HG03342 (cell line): ENCODE measurements around the gene TSFM.
"Not testable (repeated sequence)": the region's sequence is repeated elsewhere in the genome, so short reads cannot be mapped to it uniquely, and the experiment has no call there.

Experiments
- ATAC-seq: cut with Tn5 transposase; IDR thresholded peaks from one replicate; pipeline ENCODE4 v1.9.1; 2021; ENCODE audit warnings: mild to moderate bottlenecking, moderate library complexity; ENCODE audit not compliant: unreplicated experiment

Gene TSFM

DNA sequence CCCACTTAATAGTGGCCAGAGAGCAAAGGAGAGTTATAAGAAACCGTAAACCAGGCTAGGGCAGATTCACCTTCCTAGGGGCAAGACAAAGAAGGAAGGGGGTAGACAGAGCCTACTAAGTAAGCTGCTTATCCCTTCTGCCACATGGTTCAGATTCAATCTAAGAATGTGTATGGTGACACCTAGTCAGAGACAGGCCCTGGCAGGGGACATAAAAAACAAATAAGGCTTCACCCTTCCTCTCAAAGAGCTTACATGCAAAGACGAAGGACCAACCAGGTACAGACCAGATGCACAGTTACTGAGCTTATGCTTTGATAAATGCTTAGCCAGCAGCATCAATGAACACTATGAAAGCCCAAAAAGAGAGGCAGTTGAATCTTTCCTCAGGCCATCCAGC, 20.1 kb upstream of the TSFM start:
- no peak for ATAC-seq

DNA sequence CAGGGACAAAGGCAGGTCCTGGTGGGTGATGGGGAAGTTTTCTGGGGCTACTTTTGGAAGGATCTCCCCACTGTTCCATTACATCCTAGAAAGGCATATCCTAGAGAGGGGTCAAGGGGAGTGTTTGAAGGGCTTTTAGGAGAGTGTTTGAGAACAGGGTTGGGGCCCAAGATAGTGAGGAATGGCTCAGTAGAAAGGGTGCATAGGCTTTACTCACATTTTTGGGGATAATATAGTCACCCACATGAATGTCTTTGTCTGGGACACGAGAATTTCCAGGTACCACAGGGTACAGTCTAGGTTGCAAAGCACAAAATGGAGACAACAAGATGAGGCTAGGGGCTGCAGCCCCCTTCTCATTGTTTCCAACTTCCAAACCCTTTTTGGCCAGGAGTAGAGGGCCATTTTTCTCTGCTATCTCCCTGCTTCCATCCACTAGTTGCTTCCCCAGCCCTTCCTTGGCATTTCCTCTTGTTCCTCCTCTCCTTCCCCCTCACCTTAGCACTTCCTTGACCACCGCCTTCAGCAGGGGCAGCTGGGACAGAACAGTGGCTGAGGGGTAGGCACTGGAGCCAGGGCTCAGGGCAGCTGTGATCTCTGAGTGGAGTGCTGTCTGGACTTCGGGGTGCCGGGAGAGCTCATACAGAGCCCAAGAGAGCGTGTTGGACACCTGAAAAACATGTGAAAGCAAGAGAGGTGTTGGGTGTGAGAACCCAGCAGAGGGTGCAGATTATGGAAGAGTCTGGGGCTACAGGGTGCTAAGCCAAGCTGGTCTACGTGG, 18.5 kb upstream of the TSFM start:
- ATAC-seq = no peak

DNA sequence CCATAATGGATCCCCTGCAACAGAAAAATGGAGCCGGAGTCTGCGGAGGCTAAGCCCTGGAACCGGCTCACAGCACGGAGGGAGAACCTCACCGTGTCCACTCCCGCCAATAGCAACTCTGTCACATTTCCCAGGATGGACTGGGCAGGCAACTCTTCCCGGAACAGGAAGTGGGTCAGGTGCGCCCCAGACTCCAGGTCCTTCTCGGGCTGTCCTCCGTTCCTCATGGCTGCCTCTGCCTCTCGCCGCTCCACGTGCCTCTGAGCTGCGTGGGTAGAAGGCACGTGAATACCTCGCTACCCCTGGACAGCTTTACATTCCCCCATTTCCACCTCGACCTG, 18.0 kb upstream of the TSFM start:
- peak; percentile 8 for ATAC-seq

DNA sequence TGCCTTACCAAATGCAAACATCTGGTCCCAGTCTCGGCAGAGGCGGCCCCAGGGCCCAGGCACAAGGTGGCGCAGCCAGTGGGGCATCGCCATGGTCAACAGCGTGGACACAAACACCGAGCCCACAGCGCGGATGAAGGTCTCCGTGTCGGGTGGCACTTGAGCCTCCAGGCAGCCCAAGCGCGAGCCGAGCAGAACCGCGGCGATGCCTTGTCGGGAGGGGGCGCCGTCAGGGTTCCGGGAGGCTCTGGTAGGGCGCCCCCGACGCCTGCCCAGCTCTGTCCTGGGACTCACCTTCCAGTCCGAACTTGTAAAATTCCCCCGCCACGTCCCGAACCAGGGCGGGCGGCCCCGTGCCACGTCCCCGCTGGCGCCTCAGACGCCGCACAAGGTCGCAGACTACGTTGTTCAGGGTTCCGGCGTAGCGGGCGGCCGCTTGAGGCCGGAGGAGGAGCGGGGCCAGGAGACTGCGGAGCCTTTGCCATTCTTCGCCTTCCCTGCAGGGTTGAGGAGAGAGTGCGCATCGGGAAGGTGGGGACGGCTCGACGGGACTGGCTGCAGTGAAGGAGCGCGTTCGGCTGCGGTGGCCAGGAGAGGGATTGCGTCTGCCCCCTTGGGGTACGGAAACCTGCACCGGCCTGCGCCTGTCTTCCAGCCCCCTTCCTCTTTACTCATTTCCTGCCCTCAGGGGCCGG, 17.4 kb upstream of the TSFM start:
- ATAC-seq = peak; percentile 53

DNA sequence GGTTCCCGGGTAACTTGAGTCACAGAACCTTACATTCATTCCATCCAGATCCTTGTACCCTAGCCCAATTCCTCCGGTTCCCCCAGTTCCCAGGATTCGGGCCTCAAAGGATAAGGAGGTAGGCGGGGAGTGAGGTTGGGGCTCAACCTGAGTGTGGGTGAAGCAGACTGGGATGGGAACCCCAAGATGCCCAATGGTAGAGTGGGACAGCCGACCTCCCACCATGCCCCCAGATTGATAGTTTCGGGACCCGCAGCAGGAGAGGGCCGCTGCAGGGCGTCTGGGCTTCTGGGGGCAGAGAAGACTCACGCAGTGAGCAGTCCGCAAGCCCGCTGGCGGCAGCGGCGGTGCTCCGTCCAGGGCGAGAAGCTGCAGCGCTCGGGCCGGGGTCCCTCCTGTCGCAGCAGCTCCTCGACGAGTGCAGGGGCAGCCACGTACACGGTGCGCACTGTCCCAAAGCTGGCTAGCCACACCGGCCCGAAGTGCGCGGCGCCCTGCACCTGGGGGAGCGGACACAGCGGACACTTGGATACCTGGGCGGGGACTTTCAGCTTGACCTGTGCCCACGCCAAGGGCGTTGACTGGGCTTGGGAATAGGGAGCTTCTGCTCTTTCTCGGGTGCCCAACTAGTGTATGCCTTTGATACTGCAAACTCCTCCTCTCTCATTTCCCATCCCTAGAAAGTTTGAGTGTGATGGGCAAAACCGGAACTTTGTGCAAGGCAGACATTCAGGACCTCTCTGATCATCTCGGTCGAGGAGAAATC, 16.7 kb upstream of the TSFM start:
- ATAC-seq = peak; percentile 4

DNA sequence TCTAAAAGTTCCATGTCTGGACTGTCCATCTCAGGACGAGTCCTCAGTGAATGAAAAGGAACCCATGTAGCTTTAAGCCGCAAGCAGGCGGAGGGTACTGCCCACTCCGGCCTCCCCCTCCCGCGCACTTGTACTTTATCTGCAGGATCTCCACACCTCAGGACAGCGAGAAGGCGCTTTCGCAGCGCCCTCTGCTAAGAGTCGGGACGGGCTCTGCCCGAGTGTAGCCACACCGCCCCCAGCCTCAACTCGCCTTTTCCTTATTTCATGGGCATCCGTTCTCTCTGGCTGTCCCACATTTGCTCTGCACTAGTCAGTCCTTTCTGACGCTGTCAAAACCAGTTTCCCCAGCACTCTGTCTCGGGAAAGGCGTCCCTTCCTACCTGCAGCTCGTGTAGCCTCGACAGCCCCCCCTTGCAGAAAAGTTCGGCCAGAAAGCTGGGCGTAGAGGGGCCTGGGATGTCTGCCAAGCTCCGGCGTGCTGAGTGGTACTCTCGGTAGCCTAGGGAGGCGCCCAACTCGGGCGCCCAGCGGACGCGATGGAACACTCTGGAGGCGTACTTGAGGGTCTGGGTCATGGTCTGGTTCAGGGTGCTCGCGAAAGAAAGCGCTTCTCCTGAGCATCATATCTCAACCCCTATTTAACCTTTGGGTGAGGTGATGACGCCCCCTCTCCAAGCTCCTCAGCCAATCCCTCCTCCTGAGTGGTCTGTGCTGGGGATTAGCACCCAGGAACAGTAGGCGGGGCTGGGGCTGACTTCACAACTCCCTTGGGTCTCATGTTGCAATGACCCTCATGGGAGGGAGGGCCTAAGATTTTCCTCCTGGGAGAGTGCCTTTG, 15.9 kb upstream of the TSFM start, which contains the start of gene CYP27B1:
Gene CYP27B1, minus strand, starts transcription at position 615 of the 841 bp plus-strand sequence. Its CDS starts 37 bp downstream, at position 578.
- ATAC-seq = no peak

DNA sequence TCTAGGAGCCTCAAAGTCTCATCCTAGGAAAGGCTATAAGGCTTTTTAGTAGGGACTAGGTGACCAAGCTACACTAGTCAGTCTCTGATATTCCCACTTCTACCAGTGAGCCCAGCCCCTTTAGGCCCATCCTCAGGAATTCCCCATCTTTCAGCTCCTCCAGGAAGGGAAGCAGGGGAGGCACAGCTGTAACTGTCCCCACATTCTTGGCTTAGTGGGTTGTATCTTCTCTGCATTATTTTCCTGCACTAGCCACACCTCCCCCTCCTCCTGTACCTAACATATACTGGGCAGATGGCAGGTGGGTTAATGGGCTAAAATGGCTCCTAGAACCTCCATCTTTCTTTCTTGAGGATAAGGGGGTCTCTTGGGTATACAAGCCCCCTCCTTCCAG, 15.3 kb upstream of the TSFM start:
- ATAC-seq = no peak

DNA sequence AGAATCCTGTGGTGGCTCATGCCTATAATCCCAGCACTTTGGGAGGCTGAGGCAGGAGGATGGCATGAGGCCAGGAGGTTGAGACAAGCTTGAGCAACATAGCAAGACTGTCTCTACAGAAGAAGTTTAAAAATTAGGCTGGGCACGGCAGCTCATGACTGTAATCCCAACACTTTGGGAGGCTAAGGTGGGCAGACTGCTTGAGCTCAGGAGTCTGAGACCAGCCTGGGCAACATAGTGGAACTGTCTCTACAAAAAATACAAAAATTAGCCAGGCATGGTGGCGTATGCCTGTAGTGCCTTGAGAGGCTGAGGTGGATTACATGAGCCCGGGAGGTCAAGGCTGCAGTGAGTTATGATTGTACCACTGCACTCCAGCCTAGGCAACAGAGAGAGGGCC, 14.7 kb upstream of the TSFM start:
- ATAC-seq = no peak

DNA sequence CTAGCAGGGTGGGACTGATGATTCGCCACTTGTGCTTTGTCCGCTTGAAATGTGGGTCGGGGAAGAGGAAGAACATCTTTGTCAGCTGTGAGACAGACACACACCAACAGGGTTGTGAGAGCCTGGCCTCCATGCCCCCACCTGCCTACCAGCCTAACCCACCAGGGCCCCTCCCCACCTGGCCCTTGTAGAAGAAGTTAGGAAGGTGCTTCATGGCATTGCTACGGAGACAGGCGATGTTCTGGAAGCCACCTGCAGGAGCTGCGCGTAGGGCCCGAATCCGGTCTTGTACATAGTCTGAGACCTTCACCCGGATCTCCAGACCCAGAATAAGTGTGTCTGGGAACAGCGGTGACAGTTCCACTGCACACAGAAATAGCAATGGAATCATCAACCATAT, 13.0 kb upstream of the TSFM start:
- ATAC-seq = no peak

DNA sequence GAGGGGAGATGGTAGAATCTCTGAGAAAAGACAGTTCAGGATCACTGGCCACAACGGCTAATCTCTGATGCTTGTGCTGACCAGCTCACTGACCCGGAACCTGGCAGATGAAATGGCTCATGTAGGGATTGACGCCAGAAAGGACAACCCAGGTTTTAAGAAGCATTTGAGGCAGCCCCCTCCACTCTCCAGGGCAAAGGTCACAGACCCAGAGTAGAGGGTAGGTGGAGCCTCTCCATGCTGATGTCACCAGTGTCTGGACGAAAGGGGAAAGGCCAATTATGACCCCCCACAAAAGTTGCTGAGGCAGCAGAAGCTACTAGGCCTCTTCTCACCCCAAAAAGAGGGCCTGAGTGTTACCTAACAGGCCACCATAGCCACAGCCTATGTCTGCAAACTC, 11.9 kb upstream of the TSFM start:
- ATAC-seq = no peak

DNA sequence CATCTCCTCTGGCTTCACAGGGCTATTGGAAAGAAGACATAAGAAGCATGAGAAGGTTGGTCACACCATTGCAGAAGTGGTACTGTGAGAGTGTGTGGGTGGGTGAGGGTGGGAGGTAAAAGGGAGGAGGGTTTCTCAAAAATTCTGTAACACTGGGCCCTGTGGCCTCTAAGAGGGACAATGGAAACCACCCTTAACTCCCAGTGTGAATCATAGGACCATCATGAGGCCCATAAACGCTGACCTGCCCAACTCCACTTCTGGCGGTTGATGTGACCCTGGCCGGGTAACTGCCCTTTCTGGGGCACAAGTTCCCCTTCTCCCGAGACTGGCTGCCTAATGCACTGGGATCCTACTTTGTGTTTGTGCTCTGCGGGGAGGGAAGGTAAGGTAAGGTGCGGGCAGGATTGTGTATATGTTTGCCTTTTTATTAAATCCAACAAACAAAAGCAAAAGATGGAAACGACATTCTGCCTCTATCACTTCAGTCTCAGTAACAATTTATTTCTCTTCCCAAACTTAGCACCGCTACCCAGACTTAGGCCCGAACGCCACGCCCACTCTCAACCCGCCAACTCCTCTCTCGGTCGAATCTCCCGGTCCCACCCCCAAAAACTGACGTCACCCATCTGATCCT, 11.2 kb upstream of the TSFM start:
- ATAC-seq = peak; percentile 63

DNA sequence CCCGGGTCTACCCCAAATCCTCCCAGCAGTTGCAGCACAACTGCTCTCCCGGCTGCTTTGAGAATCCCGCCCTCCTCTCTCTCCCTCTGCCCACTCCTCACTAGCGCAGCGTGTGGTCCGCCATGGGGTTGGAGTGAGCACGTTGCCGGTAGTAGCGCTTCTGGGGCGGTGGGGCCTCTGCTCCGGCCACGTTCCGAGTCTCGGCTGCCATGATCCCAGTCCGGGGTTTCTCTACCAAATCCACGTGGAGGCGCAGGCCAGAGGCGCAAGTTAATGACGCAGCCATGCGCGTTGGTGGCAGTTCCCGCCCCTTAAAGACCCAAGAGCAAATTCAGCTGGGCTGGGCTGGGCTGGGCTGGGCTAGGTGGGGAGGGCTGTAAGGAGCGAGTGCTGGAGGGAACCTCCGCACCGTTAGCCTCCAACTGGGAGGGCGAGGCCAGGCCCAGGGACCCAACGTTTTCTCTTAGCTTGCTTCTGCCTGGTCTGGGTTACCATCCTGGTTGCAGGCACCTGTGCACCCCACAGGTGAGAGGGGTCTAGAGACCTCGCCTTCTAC, 10.6 kb upstream of the TSFM start, which contains the start of gene METTL1:
Gene METTL1, minus strand, starts transcription at position 233 of the 556 bp plus-strand sequence. Its CDS starts 22 bp downstream, at position 211.
- peak; percentile 89 for ATAC-seq

DNA sequence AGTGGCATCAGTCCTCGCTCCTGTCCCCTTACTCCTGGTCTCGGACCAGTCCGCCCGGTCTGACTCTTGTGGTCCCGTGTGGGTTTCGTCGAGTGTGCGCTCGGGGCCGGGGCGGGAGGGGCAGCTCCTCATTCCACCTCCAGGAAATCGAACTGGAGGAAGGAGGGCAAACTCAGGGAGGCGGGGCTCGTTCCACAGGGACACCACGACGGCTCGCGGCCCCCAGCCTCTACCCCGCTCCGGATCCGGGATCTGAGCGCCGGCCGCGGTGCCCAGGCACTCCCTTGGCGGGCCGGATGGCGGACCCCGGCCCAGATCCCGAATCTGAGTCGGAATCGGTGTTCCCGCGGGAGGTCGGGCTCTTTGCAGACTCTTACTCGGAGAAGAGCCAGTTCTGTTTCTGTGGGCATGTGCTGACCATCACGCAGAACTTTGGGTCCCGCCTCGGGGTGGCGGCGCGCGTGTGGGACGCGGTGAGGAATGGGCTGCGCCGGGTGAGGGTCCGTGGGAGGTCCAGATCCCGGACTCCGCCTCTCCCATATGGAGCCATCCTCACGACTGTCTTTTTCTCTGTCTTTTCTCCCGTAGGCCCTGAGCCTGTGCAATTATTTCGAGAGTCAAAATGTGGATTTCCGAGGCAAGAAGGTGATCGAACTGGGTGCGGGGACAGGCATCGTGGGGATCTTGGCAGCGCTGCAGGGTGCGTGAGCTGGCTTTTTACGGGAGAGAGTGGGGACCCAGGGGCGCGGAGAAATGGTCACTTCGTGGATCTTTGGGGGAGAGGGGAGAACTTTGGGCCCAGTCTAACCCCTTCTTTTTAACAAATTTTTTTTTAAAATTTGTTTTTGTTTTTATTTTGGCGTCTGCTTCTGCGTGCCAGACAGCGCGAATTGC, 9.9 kb upstream of the TSFM start, which contains the start of gene EEF1AKMT3:
Gene EEF1AKMT3, plus strand, starts transcription at position 186 of the 894 bp plus-strand sequence. Its CDS starts 111 bp downstream, at position 297.
- peak; percentile 8 for ATAC-seq

DNA sequence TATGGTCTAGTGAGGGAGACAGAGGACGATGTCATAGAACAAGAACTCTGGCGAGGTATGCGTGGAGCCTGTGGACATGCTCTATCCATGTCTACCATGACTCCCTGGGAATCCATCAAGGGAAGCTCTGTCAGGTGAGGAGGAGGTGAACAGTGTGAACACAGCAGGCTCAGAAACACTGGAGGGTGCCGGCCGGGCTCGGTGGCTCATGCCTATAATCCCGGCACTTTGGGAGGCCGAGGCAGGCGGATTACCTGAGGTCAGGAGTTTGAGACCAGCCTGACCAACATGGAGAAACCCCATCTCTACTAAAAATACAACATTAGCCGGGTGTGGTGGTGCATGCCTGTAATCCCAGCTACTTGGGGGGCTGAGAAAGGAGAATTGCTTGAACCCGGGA, 8.0 kb upstream of the TSFM start:
- ATAC-seq = not testable (repeated sequence)

DNA sequence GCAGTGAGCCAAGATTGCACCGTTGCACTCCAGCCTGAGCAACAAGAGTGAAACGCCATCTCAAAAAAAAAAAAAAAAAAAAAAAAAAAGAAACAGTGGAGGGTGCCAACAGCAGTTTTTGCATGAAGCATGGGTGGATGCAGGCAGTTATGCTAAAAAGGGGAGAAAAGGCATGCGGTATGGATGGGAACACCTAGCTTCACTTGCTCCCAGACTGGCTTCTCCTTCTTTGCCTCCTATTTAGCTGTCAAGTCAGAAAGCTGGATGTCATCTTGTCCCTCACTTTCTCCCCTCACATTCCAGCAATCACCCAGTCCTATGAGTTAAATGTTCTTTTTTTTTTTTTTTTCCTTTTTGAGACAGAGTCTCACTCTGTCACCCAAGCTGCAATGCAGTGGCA, 7.5 kb upstream of the TSFM start:
- no peak for ATAC-seq

DNA sequence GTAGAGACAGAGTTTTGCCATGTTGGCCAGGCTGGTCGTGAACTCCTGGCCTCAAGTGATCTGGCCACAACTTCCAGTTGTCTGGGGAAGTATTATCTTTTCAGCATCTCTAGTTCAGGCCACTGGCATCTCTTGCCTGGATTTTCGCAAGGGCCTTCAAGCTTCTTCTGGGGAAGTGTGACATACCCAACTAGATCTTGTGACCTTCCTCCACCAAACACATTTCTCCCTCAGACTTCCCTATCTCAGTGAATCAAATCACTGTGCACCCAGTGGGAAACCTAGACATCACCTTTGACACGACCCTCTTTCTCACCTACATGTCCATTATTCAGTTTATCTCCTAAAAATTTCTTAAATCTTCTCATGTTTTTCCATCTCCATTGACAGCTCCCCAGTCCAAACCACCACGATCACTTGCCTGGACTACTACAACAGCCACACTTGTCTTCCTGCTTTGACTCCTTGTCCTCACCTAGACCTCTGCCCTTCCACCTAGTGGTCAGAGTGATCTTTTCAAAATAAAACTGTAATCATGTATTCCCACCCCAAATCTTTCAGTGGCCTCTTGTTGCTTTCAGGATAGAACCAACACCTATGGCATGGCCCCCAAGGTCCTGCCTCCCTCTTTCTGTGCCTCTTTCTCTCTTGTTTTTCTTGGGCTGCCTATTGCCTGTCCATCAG, 6.9 kb upstream of the TSFM start:
- no peak for ATAC-seq

DNA sequence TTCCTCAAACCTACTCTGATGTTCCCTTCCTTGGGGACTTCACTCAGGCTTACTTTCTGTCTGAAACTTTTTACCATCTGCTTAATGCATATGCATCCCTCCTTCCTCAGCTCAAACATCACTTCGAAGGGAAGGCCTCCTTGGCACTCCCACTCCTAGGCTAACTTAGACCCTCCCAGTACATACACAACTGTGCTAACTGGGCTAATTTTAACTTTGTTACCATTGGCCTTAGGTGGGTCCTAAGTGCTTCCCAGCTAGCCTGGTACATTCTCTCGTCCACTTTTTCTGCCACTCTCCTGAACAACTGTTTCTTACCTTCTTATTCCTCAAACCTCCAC, 6.4 kb upstream of the TSFM start:
- ATAC-seq = no peak

DNA sequence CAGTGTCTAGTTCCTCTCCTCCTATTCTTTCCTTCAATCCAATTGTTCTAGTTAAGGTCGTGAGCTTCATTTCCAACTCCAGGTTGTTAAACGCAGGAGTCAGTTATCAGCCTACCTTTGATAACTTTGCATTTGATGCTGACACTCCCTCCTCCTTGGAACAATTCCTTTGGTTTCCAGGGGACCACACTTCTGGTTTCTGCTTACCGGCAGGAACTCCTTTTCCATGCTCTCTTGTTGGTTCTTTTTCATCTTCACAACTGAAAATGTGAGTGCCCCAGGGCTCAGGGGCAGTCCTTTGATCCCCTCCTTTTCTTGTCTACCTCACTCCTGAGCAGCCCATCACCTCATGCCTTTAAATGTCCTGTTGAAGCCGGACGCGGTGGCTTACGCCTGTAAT, 5.2 kb upstream of the TSFM start:
- no peak for ATAC-seq
